Measurements from ENCODE around the gene CNR1. TPM values are rescaled to one million over a fixed set of nuclear protein-coding genes. Genes with fewer than 3 reads are reported as not detected.

Gene CNR1
- total and polyA plus RNA-seq, 2 donors from 2014 or later = 0.17 to 4.8 TPM

- intact Hi-C loops (cut with DNase I) = no loop called here
- Histone ChIP-seq H3K4me3 (ENCODE audit: low read length in 3 of 3) (peak overlapping the region in 2 of 3 donors; percentile 29 to 57), H3K9ac (ENCODE audit: low read length in 3 of 3) (no peak overlapping the region), H3K4me1 (ENCODE audit: control insufficient read depth in 2 of 3, insufficient read depth in 2 of 3, low read depth in 1 of 3, low read length in 3 of 3) (peaks cover 0 to 5% (median 0%) of the 10 kb centered on the region in 3 donors), H3K27ac (ENCODE audit: low read depth in 2 of 2, low read length in 2 of 2) (no peak overlapping the region), H3K27me3 (ENCODE audit: control insufficient read depth, insufficient read depth, low read length) (peaks cover 14% of the 10 kb centered on the region), H3K36me3 (ENCODE audit: control insufficient read depth in 2 of 3, insufficient read depth in 3 of 3, low read length in 3 of 3) (no peaks in the 10 kb centered on the region), H3K9me3 (ENCODE audit: control insufficient read depth in 2 of 3, insufficient read depth in 1 of 3, low read length in 3 of 3) (peaks cover 0 to 2% (median 0%) of the 10 kb centered on the region in 3 donors)
- DNase-seq (peak; percentile 35 to 84 (median 42)), FAIRE-seq (no peak)
- no peak for TF ChIP-seq CTCF (IDR thresholded peaks at IDR 0.05; ENCODE audit: borderline replicate concordance, extremely low read depth, insufficient read depth)
Observed at GRCh38 chr6:88166493-88167351, 575 bp upstream of the CNR1 start.

- FAIRE-seq = no peak
- DNase-seq = peak in 1 of 5 donors; percentile 53
- Histone ChIP-seq H3K4me1 (ENCODE audit: control insufficient read depth in 2 of 3, insufficient read depth in 2 of 3, low read depth in 1 of 3, low read length in 3 of 3) (peaks cover 0 to 5% (median 0%) of the 10 kb centered on the region in 3 donors), H3K9me3 (ENCODE audit: control insufficient read depth in 2 of 3, insufficient read depth in 1 of 3, low read length in 3 of 3) (peaks cover 0 to 2% (median 0%) of the 10 kb centered on the region in 3 donors), H3K36me3 (ENCODE audit: control insufficient read depth in 2 of 3, insufficient read depth in 3 of 3, low read length in 3 of 3) (no peaks in the 10 kb centered on the region), H3K27ac (ENCODE audit: low read depth in 2 of 2, low read length in 2 of 2) (no peak overlapping the region), H3K4me3 (ENCODE audit: low read length in 3 of 3) (peak overlapping the region in 2 of 3 donors; percentile 33 to 57), H3K9ac (ENCODE audit: low read length in 3 of 3) (no peak overlapping the region), H3K27me3 (ENCODE audit: control insufficient read depth, insufficient read depth, low read length) (peaks cover 14% of the 10 kb centered on the region)
- TF ChIP-seq CTCF (IDR thresholded peaks at IDR 0.05; ENCODE audit: borderline replicate concordance, extremely low read depth, insufficient read depth) = no peak
- intact Hi-C loops (cut with DNase I) = no loop called here
Observed at GRCh38 chr6:88165087-88165843, 882 bp downstream of the CNR1 start.

- Histone ChIP-seq H3K4me1 (ENCODE audit: control insufficient read depth in 2 of 3, insufficient read depth in 2 of 3, low read depth in 1 of 3, low read length in 3 of 3) (peaks cover 0 to 5% (median 0%) of the 10 kb centered on the region in 3 donors), H3K36me3 (ENCODE audit: control insufficient read depth in 2 of 3, insufficient read depth in 3 of 3, low read length in 3 of 3) (no peaks in the 10 kb centered on the region), H3K27me3 (ENCODE audit: control insufficient read depth, insufficient read depth, low read length) (peaks cover 14% of the 10 kb centered on the region), H3K9me3 (ENCODE audit: control insufficient read depth in 2 of 3, insufficient read depth in 1 of 3, low read length in 3 of 3) (peaks cover 0 to 2% (median 0%) of the 10 kb centered on the region in 3 donors), H3K9ac (ENCODE audit: low read length in 3 of 3) (no peak overlapping the region), H3K27ac (ENCODE audit: low read depth in 2 of 2, low read length in 2 of 2) (no peak overlapping the region), H3K4me3 (ENCODE audit: low read length in 3 of 3) (no peak overlapping the region)
- TF ChIP-seq CTCF (IDR thresholded peaks at IDR 0.05; ENCODE audit: borderline replicate concordance, extremely low read depth, insufficient read depth) = no peak
- DNase-seq = no peak
- no peak for FAIRE-seq
- intact Hi-C loops (cut with DNase I) = no loop called here
Observed at GRCh38 chr6:88164061-88164460, 2.1 kb downstream of the CNR1 start.
